Measurements from ENCODE around the gene PPFIA1.

GRCh38 chr11:70225681-70226177 is 44.8 kb upstream of the PPFIA1 start:
- TF ChIP-seq POLR2A (IDR thresholded peaks at IDR 0.05; ENCODE audit: low read depth) (no peak), CTCF (IDR thresholded peaks at IDR 0.05) (no peak), POLR2AphosphoS5 (IDR thresholded peaks at IDR 0.05) (no peak), EP300 (IDR thresholded peaks at IDR 0.05) (no peak)
